GM10266 (cell line): ENCODE results near the gene CYP20A1.
"Not testable (repeated sequence)": the region's sequence is repeated elsewhere in the genome, so short reads cannot be mapped to it uniquely, and the experiment has no call there.

ENCODE experiments used
- DNase-seq: peaks from one replicate; pipeline ENCODE4 v3.0.0; 2012; ENCODE audit errors: extremely low spot score
- TF ChIP-seq, protein P1 (sequence below): IDR thresholded peaks from 2 replicates; pipeline ENCODE4 v1.5.1; 2012; ENCODE audit warnings: mild to moderate bottlenecking, low read depth; ENCODE audit not compliant: control insufficient read depth, insufficient read depth; ENCODE audit errors: missing control alignments

CYP20A1 gene

DNA sequence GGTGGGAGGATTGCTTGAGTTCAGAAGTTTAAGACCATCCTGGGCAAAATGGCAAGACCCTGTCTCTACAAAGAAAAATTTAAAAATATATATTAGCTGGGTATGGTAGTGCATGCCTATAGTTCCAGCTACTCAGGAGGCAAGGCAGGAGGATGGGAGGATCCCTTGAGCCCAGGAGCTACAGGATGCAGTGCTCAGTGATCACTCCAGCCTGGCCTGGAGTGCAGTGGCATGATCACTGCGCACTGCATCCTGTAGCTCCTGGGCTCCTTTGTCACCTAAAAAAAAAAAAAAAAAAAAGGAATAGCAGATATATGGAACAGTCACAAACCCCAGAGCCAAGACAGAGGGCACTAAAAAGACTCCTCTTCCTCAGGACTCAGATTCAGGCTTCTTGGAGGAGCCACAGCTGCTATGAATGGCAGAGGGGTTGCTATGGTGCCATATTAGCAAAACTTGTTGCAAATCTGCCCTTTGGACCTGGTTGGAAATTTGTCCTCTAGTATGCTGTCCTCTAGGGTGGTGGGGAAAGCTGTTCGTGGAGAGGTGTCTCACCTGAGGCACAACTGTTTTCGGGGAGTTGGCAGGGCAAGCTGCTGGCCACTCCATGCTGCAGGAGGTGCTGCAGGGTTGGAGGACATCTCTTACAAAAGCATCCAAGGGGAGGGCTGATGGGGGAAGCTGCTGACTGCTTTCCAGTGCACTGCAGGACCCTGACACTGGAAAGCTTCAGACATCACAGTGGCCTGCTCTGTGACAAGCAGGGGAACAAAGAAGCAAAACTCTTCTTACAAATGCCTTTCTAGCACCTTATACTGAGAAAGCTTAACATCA lies 22.7 kb downstream of the CYP20A1 start:
- DNase-seq = no peak
- TF ChIP-seq, protein P1, sequence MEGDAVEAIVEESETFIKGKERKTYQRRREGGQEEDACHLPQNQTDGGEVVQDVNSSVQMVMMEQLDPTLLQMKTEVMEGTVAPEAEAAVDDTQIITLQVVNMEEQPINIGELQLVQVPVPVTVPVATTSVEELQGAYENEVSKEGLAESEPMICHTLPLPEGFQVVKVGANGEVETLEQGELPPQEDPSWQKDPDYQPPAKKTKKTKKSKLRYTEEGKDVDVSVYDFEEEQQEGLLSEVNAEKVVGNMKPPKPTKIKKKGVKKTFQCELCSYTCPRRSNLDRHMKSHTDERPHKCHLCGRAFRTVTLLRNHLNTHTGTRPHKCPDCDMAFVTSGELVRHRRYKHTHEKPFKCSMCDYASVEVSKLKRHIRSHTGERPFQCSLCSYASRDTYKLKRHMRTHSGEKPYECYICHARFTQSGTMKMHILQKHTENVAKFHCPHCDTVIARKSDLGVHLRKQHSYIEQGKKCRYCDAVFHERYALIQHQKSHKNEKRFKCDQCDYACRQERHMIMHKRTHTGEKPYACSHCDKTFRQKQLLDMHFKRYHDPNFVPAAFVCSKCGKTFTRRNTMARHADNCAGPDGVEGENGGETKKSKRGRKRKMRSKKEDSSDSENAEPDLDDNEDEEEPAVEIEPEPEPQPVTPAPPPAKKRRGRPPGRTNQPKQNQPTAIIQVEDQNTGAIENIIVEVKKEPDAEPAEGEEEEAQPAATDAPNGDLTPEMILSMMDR = no peak

DNA sequence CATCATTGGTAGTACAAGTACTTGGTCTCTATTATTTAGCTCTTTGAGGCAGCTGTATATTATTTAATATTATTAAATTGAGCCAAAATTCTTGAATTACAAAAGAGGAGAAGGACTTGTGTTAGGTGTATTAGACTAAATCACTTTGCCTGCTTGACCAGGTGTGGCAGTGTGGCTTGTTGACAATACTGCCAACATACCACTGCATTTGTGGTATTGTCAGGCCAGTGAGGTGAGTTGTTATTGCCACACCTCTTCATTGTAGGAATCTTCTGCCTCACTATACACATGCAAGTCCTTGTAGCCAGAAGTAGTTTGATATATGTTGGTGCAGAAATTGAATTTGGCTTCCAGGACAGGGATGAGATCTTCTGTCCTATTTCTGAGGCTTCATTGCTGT lies 40.5 kb downstream of the CYP20A1 start:
- TF ChIP-seq, protein P1 = no peak
- DNase-seq = no peak

DNA sequence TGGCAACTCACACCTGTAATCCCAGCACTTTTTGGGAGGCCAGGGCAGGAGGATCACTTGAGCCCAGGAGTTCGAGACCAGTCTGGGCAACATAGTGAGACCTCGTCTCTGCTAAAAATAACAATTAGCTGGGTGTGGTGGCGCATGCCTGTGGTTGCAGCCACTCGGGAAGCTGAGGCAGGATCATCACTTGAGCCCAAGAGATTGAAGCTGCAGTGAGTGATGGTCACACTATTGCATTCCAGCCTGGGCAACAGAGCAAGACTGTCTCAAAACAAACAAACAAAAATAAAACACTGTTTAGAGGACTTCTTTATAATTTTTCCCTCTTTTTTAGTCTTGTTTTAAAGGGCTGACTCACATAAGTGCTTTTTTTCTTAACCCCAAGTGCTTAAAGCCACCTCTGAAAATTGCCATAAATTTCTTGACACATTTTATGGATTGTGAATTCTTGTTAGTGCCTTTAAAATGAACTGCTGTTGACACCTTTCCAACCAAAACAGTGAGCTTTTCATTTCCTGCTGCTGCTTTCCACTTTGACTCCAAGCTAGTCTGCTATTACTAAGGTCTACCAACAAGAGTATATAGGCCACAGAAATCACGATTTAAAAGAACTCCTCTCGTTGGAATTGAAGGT lies 41.7 kb downstream of the CYP20A1 start:
- TF ChIP-seq, protein P1 = no peak
- no peak for DNase-seq

DNA sequence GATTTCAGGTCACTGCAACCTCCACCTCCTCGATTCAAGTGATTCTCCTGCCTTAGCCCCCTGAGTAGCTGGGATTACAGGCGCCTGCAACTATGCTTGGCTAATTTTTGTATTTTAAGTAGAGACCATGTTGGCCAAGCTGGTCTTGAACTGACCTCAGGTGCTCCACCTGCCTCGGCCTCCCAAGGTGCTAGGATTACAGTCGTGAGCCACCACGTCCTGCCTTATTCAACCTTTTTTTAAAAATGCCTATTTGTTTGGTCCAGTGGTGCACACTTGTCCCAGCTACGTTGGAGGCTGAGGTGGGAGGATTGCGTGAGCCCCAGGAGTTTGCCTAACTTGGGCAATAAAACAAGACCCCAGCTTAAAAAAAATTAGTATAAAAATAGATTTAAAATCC lies 43.3 kb downstream of the CYP20A1 start:
- no peak for DNase-seq

DNA sequence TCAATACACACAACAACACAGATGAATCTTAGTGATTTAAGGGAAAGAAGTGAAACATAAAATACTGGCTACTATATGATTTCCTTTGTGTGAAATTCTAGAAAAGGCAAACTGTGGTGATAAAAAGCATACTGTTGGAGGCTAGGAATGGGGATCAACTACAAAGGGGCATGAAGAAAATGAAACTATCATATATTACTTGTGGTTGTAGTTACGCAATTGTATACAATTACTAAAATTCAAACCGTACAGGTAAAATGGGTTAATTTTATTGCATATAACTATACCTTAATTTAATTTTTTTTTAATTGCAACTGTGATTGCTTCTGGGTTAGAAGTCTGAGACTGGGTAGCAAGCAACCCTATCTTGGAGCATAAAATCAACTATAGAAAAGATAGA lies 47.7 kb downstream of the CYP20A1 start:
- DNase-seq = no peak
- TF ChIP-seq, protein P1 = no peak

More for the DNA sequence above, 43.3 kb downstream of the CYP20A1 start:
- TF ChIP-seq, protein P1 = no peak

DNA sequence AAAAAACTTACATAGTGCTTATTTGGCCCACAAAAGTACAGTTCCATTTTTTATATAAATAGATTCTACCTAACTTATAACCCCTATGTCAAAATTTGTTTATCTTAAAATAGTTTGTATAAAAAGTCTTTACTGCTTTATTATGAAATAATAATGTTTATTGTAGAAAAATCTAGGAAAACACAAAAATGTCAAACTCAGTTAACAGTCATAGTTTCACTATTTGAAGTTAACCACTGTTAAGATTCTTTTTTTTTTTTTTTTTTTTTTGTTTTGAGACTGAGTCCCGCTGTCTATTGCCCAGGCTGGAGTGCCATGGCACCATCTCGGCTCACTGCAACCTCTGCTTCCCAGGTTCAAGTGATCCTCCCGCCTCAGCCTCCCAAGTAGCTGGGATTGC lies 62.8 kb downstream of the CYP20A1 start:
- no peak for DNase-seq
- TF ChIP-seq, protein P1 = no peak

DNA sequence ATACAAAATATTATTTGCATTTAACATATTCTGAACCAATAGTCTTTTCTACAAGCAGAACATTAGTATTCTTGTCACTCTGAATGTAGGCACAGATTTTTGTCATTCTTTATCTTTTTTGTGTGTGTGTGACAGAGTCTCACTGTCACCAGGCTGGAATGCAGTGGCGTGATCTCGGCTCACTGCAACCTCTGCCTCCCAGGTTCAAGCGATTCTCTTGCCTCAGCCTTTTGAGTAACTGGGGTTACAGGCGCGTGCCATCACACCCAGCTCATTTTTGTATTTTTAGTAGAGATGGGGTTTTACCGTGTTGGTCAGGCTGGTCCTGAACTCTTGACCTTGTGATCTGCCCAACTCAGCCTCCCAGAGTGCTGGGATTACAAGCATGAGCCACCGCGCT lies 63.8 kb downstream of the CYP20A1 start:
- DNase-seq = not testable (repeated sequence)
